Left hindlimb (tissue), 1 donor: ENCODE measurements around the gene MOG.

ENCODE experiments used
- DNase-seq: peaks from one replicate; pipeline ENCODE4 v3.0.0-alpha.2; 2018

Gene MOG

GRCh38 chr6:29656798-29657197 is at the start of gene MOG:
MOG (plus strand) TSS chr6:29657092; CDS start chr6:29657210, 118 bp downstream.
- DNase-seq, result no peak

GRCh38 chr6:29608131-29608530 is 48.8 kb upstream of the MOG start:
- no peak for DNase-seq

- DNase-seq, result no peak
Measured at GRCh38 chr6:29610540-29610939, 46.4 kb upstream of the MOG start.

- DNase-seq, result no peak
Measured at GRCh38 chr6:29611426-29611825, 45.5 kb upstream of the MOG start.

GRCh38 chr6:29617782-29618554 is 38.9 kb upstream of the MOG start:
- DNase-seq, result no peak

- DNase-seq, result no peak
Measured at GRCh38 chr6:29619578-29620160, 37.2 kb upstream of the MOG start.

GRCh38 chr6:29620630-29621029 is 36.3 kb upstream of the MOG start:
- DNase-seq, result no peak

GRCh38 chr6:29624520-29624961 is 32.4 kb upstream of the MOG start:
- no peak for DNase-seq

- DNase-seq, result no peak
Measured at GRCh38 chr6:29625337-29625930, 31.5 kb upstream of the MOG start.

GRCh38 chr6:29626948-29627754 is 29.7 kb upstream of the MOG start:
- peak; percentile 64 for DNase-seq

- DNase-seq, result peak; percentile 93
Measured at GRCh38 chr6:29627755-29628418, 29.0 kb upstream of the MOG start.

GRCh38 chr6:29628419-29629281 is 28.2 kb upstream of the MOG start:
- DNase-seq, result peak; percentile 84

GRCh38 chr6:29629571-29629970 is 27.3 kb upstream of the MOG start:
- DNase-seq, result no peak

- no peak for DNase-seq
Measured at GRCh38 chr6:29630315-29630714, 26.6 kb upstream of the MOG start.

- DNase-seq, result no peak
Measured at GRCh38 chr6:29631209-29631810, 25.6 kb upstream of the MOG start.

GRCh38 chr6:29631860-29632731 is 24.8 kb upstream of the MOG start:
- DNase-seq, result peak; percentile 80

- DNase-seq, result peak; percentile 95
Measured at GRCh38 chr6:29632789-29633533, 23.9 kb upstream of the MOG start, which contains the start of gene GABBR1. GABBR1 (minus strand) TSS chr6:29633183; CDS start chr6:29632385, 798 bp downstream.

- no peak for DNase-seq
Measured at GRCh38 chr6:29633534-29633905, 23.4 kb upstream of the MOG start.

- DNase-seq, result no peak
Measured at GRCh38 chr6:29637247-29637646, 19.6 kb upstream of the MOG start.
